AG09309 (cell line): ENCODE data around the gene SREK1IP1.

Experiments
- DNase-seq: peaks from one replicate; pipeline ENCODE4 v3.0.0-alpha.2; 2010; ENCODE audit warnings: low read depth
- H3K4me3 ChIP-seq: 2 replicates; pipeline ENCODE4 v1.5.1; 2011; ENCODE audit warnings: mild to moderate bottlenecking, low read depth, low read length, moderate library complexity; ENCODE audit not compliant: control insufficient read depth
- CTCF ChIP-seq: IDR thresholded peaks from 2 replicates; pipeline ENCODE4 v1.5.1; 2011; ENCODE audit warnings: mild to moderate bottlenecking, low read depth, low read length, inconsistent platforms; ENCODE audit not compliant: insufficient read depth, control insufficient read depth; ENCODE audit errors: missing control alignments

Gene SREK1IP1

GRCh38 chr5:64690417-64691151 is 77.9 kb downstream of the SREK1IP1 start, which contains the start of gene SHISAL2B:
Gene SHISAL2B (plus strand): TSS chr5:64690503. CDS start chr5:64690624, 121 bp downstream.
- DNase-seq = no peak
- no peak for TF ChIP-seq CTCF
- H3K4me3 ChIP-seq = peak within 1 kb of the TSS; percentile 32

- no peak for DNase-seq
- peak overlapping the region; percentile 32 for H3K4me3 ChIP-seq
- no peak for TF ChIP-seq CTCF
Observed at GRCh38 chr5:64690104-64690416, 78.4 kb downstream of the SREK1IP1 start.

GRCh38 chr5:64688965-64689364 is 79.5 kb downstream of the SREK1IP1 start:
- DNase-seq = no peak
- H3K4me3 ChIP-seq = no peak overlapping the region
- no peak for TF ChIP-seq CTCF

- no peak overlapping the region for H3K4me3 ChIP-seq
- DNase-seq = no peak
- no peak for TF ChIP-seq CTCF
Observed at GRCh38 chr5:64688391-64688790, 80.1 kb downstream of the SREK1IP1 start.

GRCh38 chr5:64685866-64686265 is 82.6 kb downstream of the SREK1IP1 start:
- no peak overlapping the region for H3K4me3 ChIP-seq
- DNase-seq = no peak
- no peak for TF ChIP-seq CTCF

GRCh38 chr5:64682608-64683007 is 85.9 kb downstream of the SREK1IP1 start:
- TF ChIP-seq CTCF = no peak
- no peak overlapping the region for H3K4me3 ChIP-seq
- DNase-seq = no peak
